ENCODE results near the gene SP7. TPM values are rescaled to one million over a fixed set of nuclear protein-coding genes. Genes with fewer than 3 reads are reported as not detected.
"Not testable (repeated sequence)": the region's sequence is repeated elsewhere in the genome, so short reads cannot be mapped to it uniquely, and the experiment has no call there.

SP7 gene
- total RNA-seq, 1 experiment from 2014 or later = not detected

- Histone ChIP-seq H3K9me3 (ENCODE audit: control insufficient read depth, low read depth, low read length) (no peaks in the 10 kb centered on the region), H3K79me1 (ENCODE audit: insufficient read depth, low read depth, low read length, poor library complexity, severe bottlenecking) (no peaks in the 10 kb centered on the region), H3K4me1 (ENCODE audit: insufficient read depth, low read length) (no peaks in the 10 kb centered on the region; the same call in 1 of the 2 replicates), H2BK5ac (ENCODE audit: insufficient read length, low read length) (no peak overlapping the region), H4K8ac (replicated peaks; ENCODE audit: insufficient read length, low read depth, low read length) (no peak overlapping the region), H2BK20ac (ENCODE audit: low read depth, low read length, poor library complexity, severe bottlenecking) (no peak overlapping the region), H2AK5ac (ENCODE audit: insufficient read length, low read length) (no peak overlapping the region), H3K23me2 (ENCODE audit: insufficient read length, low read depth, low read length, poor library complexity, severe bottlenecking) (peaks cover 3% of the 10 kb centered on the region), H4K5ac (ENCODE audit: insufficient read length, low read depth, low read length) (no peak overlapping the region), H3K18ac (ENCODE audit: insufficient read length, low read depth, low read length) (no peak overlapping the region), H3K79me2 (ENCODE audit: insufficient read depth, low read length) (no peaks in the 10 kb centered on the region), H3K4me2 (ENCODE audit: insufficient read depth, insufficient read length, low read length) (no peak overlapping the region), H3K9ac (ENCODE audit: extremely low read depth, insufficient read length, low read length) (no peak overlapping the region), H2BK12ac (ENCODE audit: insufficient read length, low read depth, low read length) (no peak overlapping the region), H4K91ac (ENCODE audit: insufficient read length, low read depth, low read length) (no peak overlapping the region), H3K27me3 (ENCODE audit: insufficient read depth, low read length) (no peaks in the 10 kb centered on the region), H3K27ac (ENCODE audit: insufficient read length, low read depth, low read length) (no peak overlapping the region), H2AFZ (ENCODE audit: low read length) (no peak overlapping the region), H3K56ac (ENCODE audit: insufficient read length, low read depth, low read length) (no peak overlapping the region), H2BK15ac (ENCODE audit: low read depth, low read length) (no peak overlapping the region), H4K20me1 (ENCODE audit: control insufficient read depth, insufficient read depth, insufficient read length) (no peaks in the 10 kb centered on the region), H3K23ac (ENCODE audit: insufficient read length, low read depth, low read length) (no peak overlapping the region), H3K4ac (ENCODE audit: low read depth, low read length) (no peak overlapping the region), H3K14ac (ENCODE audit: insufficient read depth, low read length) (no peak overlapping the region), H3T11ph (ENCODE audit: low read length) (no peak overlapping the region), H2BK120ac (ENCODE audit: low read depth, low read length, poor library complexity, severe bottlenecking) (no peak overlapping the region)
- Mint-ChIP-seq H3K27ac (0 out of 7 replicates have a peak overlapping the region, but pooled peaks of 1 of the 3 experiments have one; percentile 33), H3K27me3 (ENCODE audit: low read depth) (no peaks in the 10 kb centered on the region; the same call in 1 of the 2 replicates), H3K4me1 (peaks cover 16 to 17% of the 10 kb centered on the region in 2 experiments), H3K4me3 (no peak overlapping the region), H3K36me3 (ENCODE audit: insufficient read depth in 1 of 3, low read depth in 3 of 3) (peaks cover 0 to 7% (median 6%) of the 10 kb centered on the region in 3 experiments; a peak in 4 of 7 replicates), H3K9me3 (peaks cover 0 to 3% of the 10 kb centered on the region in 2 experiments; a peak in 1 of 5 replicates)
- no peak for TF ChIP-seq CTCF (conservative IDR thresholded peaks at IDR 0.05)
- no CpG with 5 or more reads among the region's 2 CpGs for WGBS (ENCODE audit: extremely low coverage, insufficient read length, low lambda C conversion rate)
- DNase-seq = no peak
Observed at GRCh38 chr12:53376747-53377146, 40.6 kb upstream of the SP7 start.

- H3K18ac ChIP-seq (ENCODE audit: insufficient read length, low read depth, low read length); H3K36me3 Mint-ChIP-seq (ENCODE audit: insufficient read depth in 1 of 3, low read depth in 3 of 3); H3K27me3 Mint-ChIP-seq (ENCODE audit: low read depth); H3K4ac ChIP-seq (ENCODE audit: low read depth, low read length); H4K5ac ChIP-seq (ENCODE audit: insufficient read length, low read depth, low read length); H4K8ac ChIP-seq (replicated peaks; ENCODE audit: insufficient read length, low read depth, low read length); H2BK15ac ChIP-seq (ENCODE audit: low read depth, low read length); H3K27ac ChIP-seq (ENCODE audit: insufficient read length, low read depth, low read length); H3K27ac Mint-ChIP-seq; H3K4me2 ChIP-seq (ENCODE audit: insufficient read depth, insufficient read length, low read length); H2BK5ac ChIP-seq (ENCODE audit: insufficient read length, low read length); H3T11ph ChIP-seq (ENCODE audit: low read length); H3K56ac ChIP-seq (ENCODE audit: insufficient read length, low read depth, low read length); H3K27me3 ChIP-seq (ENCODE audit: insufficient read depth, low read length); H4K20me1 ChIP-seq (ENCODE audit: control insufficient read depth, insufficient read depth, insufficient read length); H2BK12ac ChIP-seq (ENCODE audit: insufficient read length, low read depth, low read length); DNase-seq; H2AK5ac ChIP-seq (ENCODE audit: insufficient read length, low read length); H3K9ac ChIP-seq (ENCODE audit: extremely low read depth, insufficient read length, low read length); H2BK120ac ChIP-seq (ENCODE audit: low read depth, low read length, poor library complexity, severe bottlenecking); H3K4me1 ChIP-seq (ENCODE audit: insufficient read depth, low read length); H3K9me3 ChIP-seq (ENCODE audit: control insufficient read depth, low read depth, low read length); H3K9me3 Mint-ChIP-seq; H3K79me2 ChIP-seq (ENCODE audit: insufficient read depth, low read length); H3K23ac ChIP-seq (ENCODE audit: insufficient read length, low read depth, low read length); H3K14ac ChIP-seq (ENCODE audit: insufficient read depth, low read length); H2BK20ac ChIP-seq (ENCODE audit: low read depth, low read length, poor library complexity, severe bottlenecking); H3K79me1 ChIP-seq (ENCODE audit: insufficient read depth, low read depth, low read length, poor library complexity, severe bottlenecking); H2AFZ ChIP-seq (ENCODE audit: low read length); H3K23me2 ChIP-seq (ENCODE audit: insufficient read length, low read depth, low read length, poor library complexity, severe bottlenecking); H3K4me3 Mint-ChIP-seq; H4K91ac ChIP-seq (ENCODE audit: insufficient read length, low read depth, low read length): not testable (repeated sequence)
- H3K4me1 Mint-ChIP-seq = peaks cover 19 to 21% of the 10 kb centered on the region in 2 experiments
- WGBS (ENCODE audit: extremely low coverage, insufficient read length, low lambda C conversion rate) = no CpG with 5 or more reads among the region's 14 CpGs
Observed at GRCh38 chr12:53374277-53374676, 38.1 kb upstream of the SP7 start.
